HepG2 (cell line): ENCODE data around the gene PSORS1C1. TPM values are rescaled to one million over a fixed set of nuclear protein-coding genes. Genes with fewer than 3 reads are reported as not detected.

Experiments
- ATAC-seq: fragments of 200-7000 bp; cut with Tn5 transposase; 3 replicates; pipeline ENCODE4 v1.9.1; 2020; ENCODE audit warnings: mild to moderate bottlenecking, moderate library complexity
- BruUV-seq: library from RNA; stranded (reverse); fragments of 400-500 nt; replicated peaks from 2 replicates; lab custom pipeline; 2021; lab: Mats Ljungman, UMichigan
- CTCF ChIA-PET: fragments of 300-600 bp; formaldehyde crosslinking; extraction: SDS; loops from one replicate; lab custom pipeline; 2021; ENCODE audit warnings: low total read pairs, inconsistent platforms, low intra/inter-chr PET ratio; lab: Yijun Ruan, JAX
- POLR2A ChIA-PET: fragments of 350-600 bp; sonication (Branson Sonifier 250); formaldehyde crosslinking; loops from one replicate; lab custom pipeline; 2020; ENCODE audit warnings: antibody characterized with exemption, inconsistent platforms; lab: Yijun Ruan, JAX
- DNase-seq: peaks from one replicate; pipeline ENCODE4 v3.0.0-alpha.2; 2015; ENCODE audit warnings: low spot score
- FAIRE-seq: peaks from 3 replicates; lab custom pipeline; 2011; peaks lifted over from hg19 to GRCh38; lab: Jason Lieb, UNC
- H2AFZ ChIP-seq: one replicate; pipeline ENCODE4 v1.6.1; 2011; ENCODE audit warnings: low read length, inconsistent platforms
- H3K27ac ChIP-seq: fragments of 300-600 bp; 3 replicates; pipeline ENCODE4 v1.8.0; 2011; ENCODE audit warnings: mixed run types, mild to moderate bottlenecking, mixed read lengths, low read length, inconsistent platforms; ENCODE audit not compliant: insufficient read depth; ENCODE audit errors: extremely low read length
- H3K27me3 ChIP-seq, 2 experiments: fragments of 200-600 bp in 1 of 2; 2 replicates in 1 of 2; 3 replicates in 1 of 2; pipeline versions ENCODE4 v1.6.0 to v1.8.0; 2011; ENCODE audit warnings: low read length in 2 of 2, mild to moderate bottlenecking in 2 of 2, moderate library complexity in 2 of 2, inconsistent platforms in 1 of 2; ENCODE audit not compliant: insufficient read depth in 2 of 2, control insufficient read depth in 1 of 2
- H3K36me3 ChIP-seq, 2 experiments: fragments of 200-600 bp in 1 of 2; replicated peaks in 1 of 2; 2 replicates in 1 of 2; 3 replicates in 1 of 2; pipeline versions ENCODE4 v1.5.1 to v1.8.0; 2011; ENCODE audit warnings: low read length in 2 of 2, inconsistent platforms in 1 of 2; ENCODE audit not compliant: insufficient read depth in 2 of 2, control insufficient read depth in 1 of 2
- H3K4me1 ChIP-seq: 2 replicates; pipeline ENCODE4 v1.5.1; 2012; ENCODE audit warnings: low read length, inconsistent platforms; ENCODE audit not compliant: insufficient read depth
- H3K4me2 ChIP-seq: 2 replicates; pipeline ENCODE4 v1.6.0; 2011; ENCODE audit warnings: low read depth, low read length, inconsistent platforms
- H3K4me3 ChIP-seq, 3 experiments: fragments of 200-600 bp in 1 of 3; sonication (generic), shearing (Covaris generic) in 1 of 3; replicated peaks in 1 of 3; 2 replicates each; pipeline ENCODE4 v1.5.1; 2011 to 2016; ENCODE audit warnings: low read length in 3 of 3, inconsistent platforms in 2 of 3, low read depth in 2 of 3, mild to moderate bottlenecking in 2 of 3, control low read depth in 1 of 3, mixed read lengths in 1 of 3; ENCODE audit not compliant: insufficient read depth in 1 of 3
- H3K79me2 ChIP-seq: one replicate; pipeline ENCODE4 v1.6.1; 2011; ENCODE audit warnings: low read length, inconsistent platforms; ENCODE audit not compliant: insufficient read depth
- H3K9ac ChIP-seq: 2 replicates; pipeline ENCODE4 v1.6.0; 2011; ENCODE audit warnings: mild to moderate bottlenecking, low read depth, low read length, inconsistent platforms; ENCODE audit not compliant: insufficient read depth
- H3K9me3 ChIP-seq: 2 replicates; pipeline ENCODE4 v1.5.1; 2012; ENCODE audit warnings: mild to moderate bottlenecking, low read length
- H4K20me1 ChIP-seq: 2 replicates; pipeline ENCODE4 v1.6.0; 2011; ENCODE audit warnings: inconsistent platforms, mild to moderate bottlenecking, low read length, moderate library complexity; ENCODE audit not compliant: insufficient read depth
- CBX5 ChIP-seq: sonication (generic); formaldehyde crosslinking; IDR thresholded peaks from 2 replicates; pipeline ENCODE4 v1.4.0; 2020; ENCODE audit warnings: missing genetic modification reagents, borderline replicate concordance
- CENPT ChIP-seq: sonication (generic); formaldehyde crosslinking; IDR thresholded peaks from 2 replicates; pipeline ENCODE4 v1.8.0; 2022; ENCODE audit warnings: low read depth, mild to moderate bottlenecking, moderate library complexity, missing genetic modification reagents
- HOXD1 ChIP-seq: sonication (generic); formaldehyde crosslinking; IDR thresholded peaks from 2 replicates; pipeline ENCODE4 v1.5.0; 2020; ENCODE audit warnings: missing genetic modification reagents
- MTF1 ChIP-seq: sonication (generic); formaldehyde crosslinking; IDR thresholded peaks from 2 replicates; pipeline ENCODE4 v1.5.0; 2020; ENCODE audit warnings: missing genetic modification reagents
- MXI1 ChIP-seq: IDR thresholded peaks from 3 replicates; pipeline ENCODE4 v1.6.1; 2012; ENCODE audit warnings: low read depth, low read length, inconsistent platforms, borderline replicate concordance
- PLSCR1 ChIP-seq: sonication (generic); formaldehyde crosslinking; IDR thresholded peaks from 2 replicates; pipeline ENCODE4 v1.5.0; 2020; ENCODE audit warnings: missing genetic modification reagents, mild to moderate bottlenecking, borderline replicate concordance
- SMAD9 ChIP-seq: sonication (generic); formaldehyde crosslinking; IDR thresholded peaks from 2 replicates; pipeline ENCODE4 v1.5.1; 2020; ENCODE audit warnings: mild to moderate bottlenecking, missing genetic modification reagents
- ZBTB1 ChIP-seq: sonication (generic); formaldehyde crosslinking; IDR thresholded peaks from 2 replicates; pipeline ENCODE4 v1.4.0; 2020; ENCODE audit warnings: missing genetic modification reagents, borderline replicate concordance
- ZMYM2 ChIP-seq: sonication (generic); formaldehyde crosslinking; IDR thresholded peaks from 2 replicates; pipeline ENCODE4 v1.8.0; 2022; ENCODE audit warnings: mild to moderate bottlenecking, missing genetic modification reagents
- ZNF207 ChIP-seq: fragments of 450-650 bp; IDR thresholded peaks from 2 replicates; pipeline ENCODE4 v1.6.1; 2016; ENCODE audit warnings: antibody characterized with exemption, borderline replicate concordance
- ZNF260 ChIP-seq: sonication (generic); formaldehyde crosslinking; IDR thresholded peaks from 2 replicates; pipeline ENCODE4 v1.4.0; 2020; ENCODE audit warnings: missing genetic modification reagents, low read depth, mild to moderate bottlenecking, borderline replicate concordance
- ZNF615 ChIP-seq: sonication (generic); formaldehyde crosslinking; IDR thresholded peaks from 2 replicates; pipeline ENCODE4 v1.5.0; 2020; ENCODE audit warnings: mild to moderate bottlenecking, missing genetic modification reagents, borderline replicate concordance
- ZNF75D ChIP-seq: sonication (generic); formaldehyde crosslinking; IDR thresholded peaks from 2 replicates; pipeline ENCODE4 v1.8.1; 2023; ENCODE audit warnings: missing genetic modification reagents, mild to moderate bottlenecking, borderline replicate concordance
- WGBS: methylation state at CpG from one replicate; pipeline ENCODE4 v1.1.6; 2017; ENCODE audit warnings: low lambda C conversion rate; 5-methylcytosine and 5-hydroxymethylcytosine counted together
- in situ Hi-C: cut with HindIII; loops from 2 replicates; pipeline ENCODE4 v1.10.0; 2017; ENCODE audit warnings: low pct_unique_long_range_greater_than_20kb; ENCODE audit not compliant: extremely low pct_ligation_motif_present
- intact Hi-C: fragments of 100-400 bp; cut with micrococcal nuclease; formaldehyde crosslinking; loops from one replicate; pipeline ENCODE4 v1.10.0; 2022; ENCODE audit not compliant: unreplicated experiment
- polyA plus RNA-seq, 8 experiments: library from polyadenylated mRNA; depleted of rRNA in 3 of 8; stranded (reverse) in 7 of 8; unstranded in 1 of 8; fragments of >200 nt; fragmentation: Illumina TruSeq in 4 of 8; extraction: Trizol in 4 of 8; gene quantifications; 2 replicates each; pipeline versions ENCODE4 v1.2.1 to v1.2.3, GENCODE V29; 2011 to 2016; ENCODE audit warnings: low read depth in 4 of 8, missing spikeins in 1 of 8, mixed read lengths in 1 of 8; ENCODE audit not compliant: insufficient read depth in 1 of 8
- total RNA-seq, 5 experiments: library from RNA; depleted of rRNA; stranded (reverse); fragments of >200 nt; fragmentation: Illumina TruSeq; extraction: Trizol; gene quantifications; 2 replicates each; pipeline ENCODE4 v1.2.3, GENCODE V29; 2016; ENCODE audit warnings: low read depth in 1 of 5
- TF ChIP-seq, protein P1 (sequence below): sonication (generic); formaldehyde crosslinking; conservative IDR thresholded peaks from 2 replicates; pipeline ENCODE4 v1.8.1; 2023; ENCODE audit warnings: missing genetic modification reagents

The PSORS1C1 gene
- total and polyA plus RNA-seq, 2 of the 13 experiments (the other 11 are each of a cell fraction or from before 2014, with no cell fraction given) = 0.01 to 0.02 TPM

GRCh38 chr6:31170987-31171671 lies 56.5 kb downstream of the PSORS1C1 start:
- no peak for ATAC-seq
- Histone ChIP-seq H3K27me3 (no peaks in the 10 kb centered on the region), H3K9me3 (no peaks in the 10 kb centered on the region), H2AFZ (no peak overlapping the region), H3K4me2 (no peak overlapping the region), H3K79me2 (peaks cover 1% of the 10 kb centered on the region), H3K9ac (no peak overlapping the region), H3K4me3 (no peak overlapping the region), H4K20me1 (no peaks in the 10 kb centered on the region; the same call in 1 of the 2 replicates), H3K4me1 (no peaks in the 10 kb centered on the region), H3K36me3 (peaks cover 6 to 31% of the 10 kb centered on the region in 2 experiments), H3K27ac (no peak overlapping the region)
- in situ Hi-C loops = no loop called here
- ChIA-PET POLR2A (no interaction called here), CTCF (no interaction called here)
- FAIRE-seq = no peak
- 98% methylated on average over 10 of the region's 10 CpGs for WGBS
- no peak for DNase-seq
- TF ChIP-seq CENPT (CRISPR knock-in tag) = no peak
- no peak for TF ChIP-seq HOXD1 (CRISPR knock-in tag)
- no peak for TF ChIP-seq MTF1
- no peak for TF ChIP-seq ZNF75D (CRISPR knock-in tag)
- no peak for TF ChIP-seq ZNF260 (CRISPR knock-in tag)
- no peak for TF ChIP-seq CBX5 (CRISPR knock-in tag)
- no peak for TF ChIP-seq ZNF615 (CRISPR knock-in tag)
- no peak for TF ChIP-seq MXI1
- TF ChIP-seq, protein P1, sequence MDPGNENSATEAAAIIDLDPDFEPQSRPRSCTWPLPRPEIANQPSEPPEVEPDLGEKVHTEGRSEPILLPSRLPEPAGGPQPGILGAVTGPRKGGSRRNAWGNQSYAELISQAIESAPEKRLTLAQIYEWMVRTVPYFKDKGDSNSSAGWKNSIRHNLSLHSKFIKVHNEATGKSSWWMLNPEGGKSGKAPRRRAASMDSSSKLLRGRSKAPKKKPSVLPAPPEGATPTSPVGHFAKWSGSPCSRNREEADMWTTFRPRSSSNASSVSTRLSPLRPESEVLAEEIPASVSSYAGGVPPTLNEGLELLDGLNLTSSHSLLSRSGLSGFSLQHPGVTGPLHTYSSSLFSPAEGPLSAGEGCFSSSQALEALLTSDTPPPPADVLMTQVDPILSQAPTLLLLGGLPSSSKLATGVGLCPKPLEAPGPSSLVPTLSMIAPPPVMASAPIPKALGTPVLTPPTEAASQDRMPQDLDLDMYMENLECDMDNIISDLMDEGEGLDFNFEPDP (CRISPR knock-in tag) = no peak
- no peak for TF ChIP-seq ZBTB1 (CRISPR knock-in tag)
- no peak for TF ChIP-seq SMAD9 (CRISPR knock-in tag)
- TF ChIP-seq PLSCR1 (CRISPR knock-in tag) = no peak
- TF ChIP-seq ZNF207 = no peak
- TF ChIP-seq ZMYM2 (CRISPR knock-in tag) = no peak
- intact Hi-C loops = no loop called here
- BruUV-seq = no TSS peak
